ENCODE measurements around the gene RNF32. TPM values are rescaled to one million over a fixed set of nuclear protein-coding genes. Genes with fewer than 3 reads are reported as not detected.
A peak's percentile ranks its signal among the peaks of the same experiment; 100 is the strongest.

Gene RNF32
- total RNA-seq, 2 donors from 2014 or later: 2.0 TPM

DNA sequence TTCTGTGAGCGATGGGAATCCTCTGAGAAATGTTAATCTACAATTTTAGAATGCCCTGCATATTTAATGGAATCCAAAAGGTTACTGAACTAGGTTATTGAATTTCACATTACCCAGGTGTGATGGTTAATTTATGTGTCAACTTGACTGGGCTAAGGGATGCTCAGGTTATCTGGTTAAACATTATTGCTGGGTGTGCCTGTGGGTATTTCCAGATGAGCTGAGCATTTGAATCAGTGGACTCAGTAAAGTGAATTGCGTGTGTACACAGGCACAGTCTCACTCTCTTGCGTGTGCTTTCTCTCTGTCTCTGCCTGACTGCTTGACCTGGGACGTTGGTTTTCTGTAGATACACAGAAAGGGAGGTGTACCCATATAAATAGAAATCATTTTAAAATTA lies 21.7 kb downstream of the RNF32 start:
- Histone ChIP-seq H3K27ac (no peak overlapping the region), H3K36me3 (no peaks in the 10 kb centered on the region), H3K4me3 (no peak overlapping the region), H3K9ac (ENCODE audit: low read depth in 2 of 2, low read length in 2 of 2) (no peak overlapping the region), H3K4me1 (no peaks in the 10 kb centered on the region), H3K9me3 (no peaks in the 10 kb centered on the region), H3K27me3 (no peaks in the 10 kb centered on the region)
- peak; percentile 29 for DNase-seq
- intact Hi-C loops (cut with DNase I): no loop called here
- TF ChIP-seq, protein P1, sequence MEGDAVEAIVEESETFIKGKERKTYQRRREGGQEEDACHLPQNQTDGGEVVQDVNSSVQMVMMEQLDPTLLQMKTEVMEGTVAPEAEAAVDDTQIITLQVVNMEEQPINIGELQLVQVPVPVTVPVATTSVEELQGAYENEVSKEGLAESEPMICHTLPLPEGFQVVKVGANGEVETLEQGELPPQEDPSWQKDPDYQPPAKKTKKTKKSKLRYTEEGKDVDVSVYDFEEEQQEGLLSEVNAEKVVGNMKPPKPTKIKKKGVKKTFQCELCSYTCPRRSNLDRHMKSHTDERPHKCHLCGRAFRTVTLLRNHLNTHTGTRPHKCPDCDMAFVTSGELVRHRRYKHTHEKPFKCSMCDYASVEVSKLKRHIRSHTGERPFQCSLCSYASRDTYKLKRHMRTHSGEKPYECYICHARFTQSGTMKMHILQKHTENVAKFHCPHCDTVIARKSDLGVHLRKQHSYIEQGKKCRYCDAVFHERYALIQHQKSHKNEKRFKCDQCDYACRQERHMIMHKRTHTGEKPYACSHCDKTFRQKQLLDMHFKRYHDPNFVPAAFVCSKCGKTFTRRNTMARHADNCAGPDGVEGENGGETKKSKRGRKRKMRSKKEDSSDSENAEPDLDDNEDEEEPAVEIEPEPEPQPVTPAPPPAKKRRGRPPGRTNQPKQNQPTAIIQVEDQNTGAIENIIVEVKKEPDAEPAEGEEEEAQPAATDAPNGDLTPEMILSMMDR (IDR thresholded peaks at IDR 0.05): no peak

DNA sequence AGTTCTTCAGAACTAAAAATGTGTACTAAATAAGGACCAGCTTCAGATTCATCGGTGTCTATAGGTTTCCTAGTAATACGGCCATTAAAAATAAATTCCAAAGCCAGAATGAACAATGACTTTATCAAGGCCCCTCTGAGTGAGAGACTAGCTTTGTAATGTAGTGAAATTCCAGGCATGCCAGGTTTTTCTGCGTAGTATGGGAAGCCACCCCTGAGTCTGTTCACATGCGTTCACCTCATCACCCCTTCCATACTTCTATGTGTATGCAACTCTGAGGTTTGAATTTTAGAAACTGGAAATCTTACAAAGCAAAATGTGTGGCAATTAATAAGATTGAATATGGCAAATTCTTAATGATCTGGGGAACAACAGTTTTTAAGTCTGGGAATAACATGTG lies 24.5 kb downstream of the RNF32 start:
- Histone ChIP-seq H3K36me3 (no peaks in the 10 kb centered on the region), H3K4me3 (no peak overlapping the region), H3K9me3 (no peaks in the 10 kb centered on the region), H3K4me1 (no peaks in the 10 kb centered on the region), H3K27ac (no peak overlapping the region), H3K9ac (ENCODE audit: low read depth in 2 of 2, low read length in 2 of 2) (no peak overlapping the region), H3K27me3 (no peaks in the 10 kb centered on the region)
- no peak for DNase-seq
- intact Hi-C loops (cut with DNase I): no loop called here
- TF ChIP-seq, protein P1 (IDR thresholded peaks at IDR 0.05): no peak

DNA sequence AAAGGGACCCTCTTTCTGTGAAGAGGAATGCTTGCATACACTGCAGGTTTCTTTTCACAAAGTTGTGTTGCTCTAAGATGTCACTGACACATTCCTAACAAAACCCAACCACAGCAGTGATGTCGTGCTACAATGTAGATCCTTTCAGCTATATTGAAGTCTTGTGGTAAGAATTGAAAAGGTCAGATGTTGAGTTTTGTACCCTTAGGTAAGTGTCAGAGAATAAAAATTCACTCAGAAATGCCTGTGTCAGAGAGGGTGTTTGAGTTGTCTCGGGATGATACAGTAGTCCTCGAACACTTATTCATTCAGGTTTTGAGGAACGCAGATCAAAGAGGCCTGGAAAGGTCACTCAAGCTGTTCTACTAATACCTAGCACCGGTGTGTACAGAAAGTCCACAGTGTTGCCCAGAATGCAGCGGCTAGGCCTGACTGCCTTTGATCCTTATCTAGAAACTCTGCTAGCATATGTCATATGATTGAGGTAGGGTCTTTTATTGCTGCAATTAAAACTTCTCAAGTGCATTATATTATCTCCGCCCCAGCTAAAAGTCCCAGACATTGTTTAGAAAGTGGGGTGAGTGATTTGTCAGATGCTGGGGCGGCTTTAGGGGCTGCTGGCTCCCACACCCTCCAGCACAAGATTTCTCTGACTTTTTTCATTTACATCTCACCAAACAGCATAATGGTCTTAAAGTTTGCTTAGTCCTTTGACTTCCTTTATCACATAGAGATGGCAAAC lies 26.0 kb downstream of the RNF32 start:
- Histone ChIP-seq H3K9ac (ENCODE audit: low read depth in 2 of 2, low read length in 2 of 2) (no peak overlapping the region), H3K4me1 (no peaks in the 10 kb centered on the region), H3K27me3 (no peaks in the 10 kb centered on the region), H3K9me3 (no peaks in the 10 kb centered on the region), H3K4me3 (no peak overlapping the region), H3K36me3 (no peaks in the 10 kb centered on the region), H3K27ac (no peak overlapping the region)
- intact Hi-C loops (cut with DNase I): no loop called here
- DNase-seq: peak; percentile 40
- TF ChIP-seq, protein P1 (IDR thresholded peaks at IDR 0.05): no peak

DNA sequence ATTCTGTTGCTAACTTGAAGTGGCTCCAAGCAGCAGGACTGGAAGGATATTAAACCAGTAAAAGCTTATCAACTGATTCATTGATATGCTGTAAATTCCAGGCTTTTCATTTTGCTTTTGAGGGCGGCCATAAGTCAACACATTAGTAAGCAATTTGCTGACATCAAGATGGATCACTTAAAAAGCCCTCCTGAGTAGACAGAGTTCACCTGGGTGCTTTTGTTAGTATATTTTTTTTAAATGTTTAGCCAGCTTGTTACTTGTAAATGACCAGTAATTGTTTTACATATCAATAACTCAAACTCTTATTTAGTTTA lies 26.5 kb downstream of the RNF32 start:
- DNase-seq: no peak
- intact Hi-C loops (cut with DNase I): no loop called here
- H3K27me3 ChIP-seq: no peaks in the 10 kb centered on the region
- TF ChIP-seq, protein P1 (IDR thresholded peaks at IDR 0.05): no peak
- no peak overlapping the region for H3K27ac ChIP-seq
- no peaks in the 10 kb centered on the region for H3K36me3 ChIP-seq
- H3K9me3 ChIP-seq: no peaks in the 10 kb centered on the region
- H3K4me1 ChIP-seq: no peaks in the 10 kb centered on the region
- no peak overlapping the region for H3K9ac ChIP-seq (ENCODE audit: low read depth in 2 of 2, low read length in 2 of 2)
- no peak overlapping the region for H3K4me3 ChIP-seq

DNA sequence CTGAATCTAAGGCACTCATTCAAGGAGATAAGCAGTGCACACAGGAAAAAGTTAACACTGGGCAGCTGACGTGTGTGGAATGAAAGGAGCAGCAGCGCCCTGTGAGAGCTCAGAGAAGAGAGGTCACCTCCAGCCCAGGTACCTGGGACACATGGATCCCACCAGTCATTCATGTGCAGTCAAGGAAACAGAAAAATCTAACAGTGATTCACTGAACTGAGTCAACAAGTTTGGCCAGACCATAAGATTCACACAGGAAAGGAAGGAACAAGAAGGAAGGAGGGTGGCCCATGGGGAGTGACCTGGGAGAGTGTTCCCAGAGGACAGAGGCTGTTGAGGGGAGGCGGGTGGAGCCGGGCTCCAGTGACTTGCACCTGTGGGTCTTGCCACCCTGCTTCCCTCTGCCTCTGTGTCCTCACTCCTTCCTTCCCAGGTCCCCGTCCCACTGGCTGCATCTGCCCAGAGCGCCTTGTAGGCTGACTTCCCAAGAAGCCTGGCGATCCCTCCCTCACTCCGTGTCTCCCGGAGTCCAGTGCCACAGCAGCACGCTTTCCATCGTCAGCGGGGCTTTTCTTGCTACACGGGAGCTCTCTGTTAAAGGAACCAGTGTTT lies 27.7 kb downstream of the RNF32 start:
- H3K27ac ChIP-seq: peak overlapping the region; percentile 7

More for the DNA sequence above, 27.7 kb downstream of the RNF32 start:
- Histone ChIP-seq H3K9ac (ENCODE audit: low read depth in 2 of 2, low read length in 2 of 2) (no peak overlapping the region), H3K27me3 (no peaks in the 10 kb centered on the region), H3K9me3 (no peaks in the 10 kb centered on the region), H3K4me3 (no peak overlapping the region), H3K36me3 (no peaks in the 10 kb centered on the region), H3K4me1 (no peaks in the 10 kb centered on the region)
- peak; percentile 28 for DNase-seq
- intact Hi-C loops (cut with DNase I): no loop called here
- TF ChIP-seq, protein P1 (IDR thresholded peaks at IDR 0.05): no peak
